ENCODE data around the gene AP1G2. TPM values are rescaled to one million over a fixed set of nuclear protein-coding genes. Genes with fewer than 3 reads are reported as not detected.

The AP1G2 gene
- total and polyA plus RNA-seq, 2 of the 13 experiments (the other 11 are each of a cell fraction or from before 2014, with no cell fraction given) = 96.9 to 611 TPM

- TF ChIP-seq, protein P1, sequence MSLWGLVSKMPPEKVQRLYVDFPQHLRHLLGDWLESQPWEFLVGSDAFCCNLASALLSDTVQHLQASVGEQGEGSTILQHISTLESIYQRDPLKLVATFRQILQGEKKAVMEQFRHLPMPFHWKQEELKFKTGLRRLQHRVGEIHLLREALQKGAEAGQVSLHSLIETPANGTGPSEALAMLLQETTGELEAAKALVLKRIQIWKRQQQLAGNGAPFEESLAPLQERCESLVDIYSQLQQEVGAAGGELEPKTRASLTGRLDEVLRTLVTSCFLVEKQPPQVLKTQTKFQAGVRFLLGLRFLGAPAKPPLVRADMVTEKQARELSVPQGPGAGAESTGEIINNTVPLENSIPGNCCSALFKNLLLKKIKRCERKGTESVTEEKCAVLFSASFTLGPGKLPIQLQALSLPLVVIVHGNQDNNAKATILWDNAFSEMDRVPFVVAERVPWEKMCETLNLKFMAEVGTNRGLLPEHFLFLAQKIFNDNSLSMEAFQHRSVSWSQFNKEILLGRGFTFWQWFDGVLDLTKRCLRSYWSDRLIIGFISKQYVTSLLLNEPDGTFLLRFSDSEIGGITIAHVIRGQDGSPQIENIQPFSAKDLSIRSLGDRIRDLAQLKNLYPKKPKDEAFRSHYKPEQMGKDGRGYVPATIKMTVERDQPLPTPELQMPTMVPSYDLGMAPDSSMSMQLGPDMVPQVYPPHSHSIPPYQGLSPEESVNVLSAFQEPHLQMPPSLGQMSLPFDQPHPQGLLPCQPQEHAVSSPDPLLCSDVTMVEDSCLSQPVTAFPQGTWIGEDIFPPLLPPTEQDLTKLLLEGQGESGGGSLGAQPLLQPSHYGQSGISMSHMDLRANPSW (CRISPR knock-in tag; IDR thresholded peaks at IDR 0.05; ENCODE audit: borderline replicate concordance) = 0 out of 2 replicates have a peak, but pooled peaks have one; percentile 57
- no peak for TF ChIP-seq TOPORS (CRISPR knock-in tag; IDR thresholded peaks at IDR 0.05)
- TF ChIP-seq ZNF230 (CRISPR knock-in tag; IDR thresholded peaks at IDR 0.05) = peak; percentile 78; the same call in 1 of the 2 replicates
- TF ChIP-seq KAT7 (CRISPR knock-in tag; IDR thresholded peaks at IDR 0.05; ENCODE audit: borderline replicate concordance) = no peak
- 0 out of 2 replicates have a peak, but pooled peaks have one; percentile 50 for TF ChIP-seq ZBTB38 (CRISPR knock-in tag; IDR thresholded peaks at IDR 0.05)
- TF ChIP-seq, protein P2, sequence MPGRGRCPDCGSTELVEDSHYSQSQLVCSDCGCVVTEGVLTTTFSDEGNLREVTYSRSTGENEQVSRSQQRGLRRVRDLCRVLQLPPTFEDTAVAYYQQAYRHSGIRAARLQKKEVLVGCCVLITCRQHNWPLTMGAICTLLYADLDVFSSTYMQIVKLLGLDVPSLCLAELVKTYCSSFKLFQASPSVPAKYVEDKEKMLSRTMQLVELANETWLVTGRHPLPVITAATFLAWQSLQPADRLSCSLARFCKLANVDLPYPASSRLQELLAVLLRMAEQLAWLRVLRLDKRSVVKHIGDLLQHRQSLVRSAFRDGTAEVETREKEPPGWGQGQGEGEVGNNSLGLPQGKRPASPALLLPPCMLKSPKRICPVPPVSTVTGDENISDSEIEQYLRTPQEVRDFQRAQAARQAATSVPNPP (CRISPR knock-in tag; IDR thresholded peaks at IDR 0.05) = no peak
- no peak for TF ChIP-seq ESRRA (CRISPR knock-in tag; IDR thresholded peaks at IDR 0.05; ENCODE audit: low read depth)
- 0 out of 2 replicates have a peak, but pooled peaks have one; percentile 26 for TF ChIP-seq ZNF260 (CRISPR knock-in tag; IDR thresholded peaks at IDR 0.05; ENCODE audit: borderline replicate concordance, low read depth)
- TF ChIP-seq ZNF737 (CRISPR knock-in tag; IDR thresholded peaks at IDR 0.05; ENCODE audit: borderline replicate concordance) = no peak
- peak; percentile 9; the same call in 1 of the 2 replicates for TF ChIP-seq CSRNP2 (CRISPR knock-in tag; conservative IDR thresholded peaks at IDR 0.05; ENCODE audit: low read depth)
- no peak for TF ChIP-seq ATF6 (CRISPR knock-in tag; conservative IDR thresholded peaks at IDR 0.05)
- TF ChIP-seq RBM22 (optimal IDR thresholded peaks at IDR 0.05; ENCODE audit: low read length) = peak; percentile 29
- TF ChIP-seq ISL2 (CRISPR knock-in tag; IDR thresholded peaks at IDR 0.05) = no peak
- no peak for TF ChIP-seq FOSL2 (CRISPR knock-in tag; IDR thresholded peaks at IDR 0.05)
- TF ChIP-seq HNF1B (CRISPR knock-in tag; IDR thresholded peaks at IDR 0.05) = peak; percentile 47
- TF ChIP-seq MEIS2 (CRISPR knock-in tag; IDR thresholded peaks at IDR 0.05) = no peak
- no peak; the same call in 1 of the 2 replicates for TF ChIP-seq ZNF724P (CRISPR knock-in tag; IDR thresholded peaks at IDR 0.05; ENCODE audit: borderline replicate concordance)
- TF ChIP-seq RXRA (CRISPR knock-in tag; IDR thresholded peaks at IDR 0.05) = peak; percentile 42; the same call in 1 of the 2 replicates
These were observed 5.4 kb downstream of the AP1G2 start (continued) for GRCh38 chr14:23561873-23562821.
